Stimulated activated CD4-positive, alpha-beta T cell treated with anti-CD3 and anti-CD28 coated beads, Interleukin-1b, Interleukin-23, amount 100 ng/mL, for 24 hours (primary cell): ENCODE results near the gene KIF6.

ENCODE experiments used
- DNase-seq, 4 experiments: peaks; one replicate each; pipeline ENCODE4 v3.0.0-alpha.2; 2020; ENCODE audit warnings: low read depth in 4 of 4, low spot score in 1 of 4

Gene KIF6

GRCh38 chr6:39425346-39426072, 299.7 kb downstream of the KIF6 start:
- DNase-seq, result no peak

- DNase-seq, result no peak
These were observed 300.4 kb downstream of the KIF6 start for GRCh38 chr6:39424831-39425230.

GRCh38 chr6:39422238-39422637, 303.0 kb downstream of the KIF6 start:
- no peak for DNase-seq

- no peak for DNase-seq
These were observed 303.6 kb downstream of the KIF6 start for GRCh38 chr6:39421383-39422225.

DNA sequence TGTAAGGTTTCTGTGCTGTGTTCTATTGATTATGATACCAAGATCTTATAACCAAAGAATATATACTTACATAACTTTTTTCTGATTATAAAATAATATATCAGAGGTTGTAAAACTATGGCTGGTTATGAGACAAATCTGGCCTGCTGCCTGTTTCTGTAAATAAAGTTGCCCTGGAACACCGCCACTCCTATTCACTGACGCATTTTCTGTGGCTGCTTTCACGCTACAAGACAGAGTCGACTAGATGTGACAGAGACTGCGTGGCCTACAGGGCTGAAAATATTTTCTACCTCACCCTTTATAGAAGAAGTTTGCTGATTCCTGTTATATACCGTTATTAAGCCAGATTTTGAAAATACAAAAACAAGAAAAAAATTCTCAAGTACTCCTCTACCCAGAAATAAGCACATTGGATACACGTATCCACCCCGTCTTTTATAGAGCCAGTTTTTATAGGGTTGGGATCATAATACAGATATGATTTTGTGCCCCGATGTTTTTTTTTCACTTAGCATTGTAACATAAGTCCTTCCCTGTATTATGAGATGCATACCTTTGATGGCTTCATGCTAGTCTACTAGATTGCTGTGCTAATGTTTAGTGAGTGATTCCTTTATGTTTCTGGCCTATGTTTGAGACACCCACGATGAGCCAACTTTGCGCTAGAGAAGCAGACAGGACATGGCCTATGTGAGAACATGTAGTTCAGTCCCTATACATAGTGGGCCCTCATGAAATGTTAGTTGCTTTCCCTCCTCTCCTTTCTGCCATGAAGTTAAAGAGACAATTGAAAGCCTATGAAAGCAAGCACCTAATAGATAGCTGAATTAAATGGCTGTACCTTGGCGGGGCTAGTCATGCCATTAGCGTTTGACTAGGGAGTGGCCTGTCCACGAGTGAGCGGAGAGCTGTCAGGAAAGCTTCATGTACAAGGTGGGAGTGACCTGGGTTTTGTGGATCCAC, 304.6 kb downstream of the KIF6 start:
- no peak for DNase-seq

- DNase-seq, result no peak
These were observed 305.6 kb downstream of the KIF6 start for GRCh38 chr6:39419607-39420006.

DNA sequence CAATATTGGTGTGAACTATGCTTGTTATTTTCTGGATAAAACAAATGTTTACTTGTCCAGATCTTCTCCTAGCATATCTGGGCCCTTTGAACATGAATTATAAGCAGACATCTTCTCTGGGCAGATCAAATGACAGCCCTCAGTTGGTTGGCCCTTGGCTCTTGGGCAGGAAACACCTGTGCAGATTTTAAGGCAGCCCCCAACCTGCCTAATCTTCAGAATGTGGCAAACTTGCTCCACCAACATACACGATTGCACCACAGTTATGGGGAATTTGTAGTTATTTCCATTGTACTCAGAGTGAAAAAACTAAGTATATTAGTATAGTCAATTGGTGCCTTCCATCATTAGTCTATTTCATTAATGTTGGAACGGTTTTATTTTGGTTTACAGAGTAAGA, 307.8 kb downstream of the KIF6 start:
- DNase-seq, result no peak

DNA sequence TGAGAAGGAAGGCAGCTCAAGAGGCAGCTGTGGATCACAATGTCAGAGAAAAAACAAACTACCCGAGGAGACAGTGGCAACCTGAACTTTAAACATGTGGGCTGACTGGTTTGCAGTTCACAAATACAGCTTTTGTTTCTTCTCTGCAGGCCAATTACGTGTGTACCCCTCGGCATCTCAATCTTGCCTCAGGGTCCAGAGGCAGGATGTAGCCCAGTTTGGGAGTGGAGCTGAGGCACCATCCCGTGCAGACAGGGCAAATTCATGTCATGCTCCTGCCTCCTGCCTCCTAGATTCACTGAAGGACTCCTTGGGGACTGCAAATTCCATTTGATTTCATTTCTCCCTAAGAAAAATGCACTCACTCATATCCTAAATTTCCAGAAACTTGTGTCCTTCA, 308.5 kb downstream of the KIF6 start:
- no peak for DNase-seq

- DNase-seq, result no peak
These were observed 309.2 kb downstream of the KIF6 start for GRCh38 chr6:39416026-39416425.

GRCh38 chr6:39415482-39415881, 309.7 kb downstream of the KIF6 start:
- DNase-seq, result no peak

- no peak for DNase-seq
These were observed 313.7 kb downstream of the KIF6 start for GRCh38 chr6:39411465-39411864.

GRCh38 chr6:39411001-39411400, 314.2 kb downstream of the KIF6 start:
- no peak for DNase-seq

GRCh38 chr6:39409889-39410288, 315.3 kb downstream of the KIF6 start:
- no peak for DNase-seq

DNA sequence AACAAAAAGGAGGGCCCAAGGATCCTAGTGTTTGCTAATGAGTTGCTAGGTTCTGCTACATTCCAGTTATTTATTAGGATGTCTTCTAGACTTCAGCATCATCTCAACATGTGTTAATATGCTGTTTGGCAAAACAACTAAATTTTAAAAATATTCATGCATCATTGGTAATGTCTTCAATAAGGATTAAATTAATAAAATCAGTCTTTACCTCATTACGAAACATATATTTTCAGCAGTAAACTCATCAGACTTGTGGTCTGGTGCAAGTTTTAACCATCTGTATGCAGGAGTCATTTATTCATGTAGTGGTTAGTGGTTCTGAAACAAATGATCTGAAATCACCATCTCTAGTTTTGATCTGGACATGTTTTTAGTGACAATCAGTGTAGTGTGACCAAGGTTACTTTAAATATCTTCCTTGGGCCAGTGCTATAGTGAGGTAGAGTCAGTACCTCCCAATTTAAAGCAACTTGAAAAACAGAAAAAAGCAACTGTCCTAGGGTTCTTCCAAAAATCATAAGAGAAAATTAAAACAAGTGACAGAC, 317.7 kb downstream of the KIF6 start:
- no peak for DNase-seq

DNA sequence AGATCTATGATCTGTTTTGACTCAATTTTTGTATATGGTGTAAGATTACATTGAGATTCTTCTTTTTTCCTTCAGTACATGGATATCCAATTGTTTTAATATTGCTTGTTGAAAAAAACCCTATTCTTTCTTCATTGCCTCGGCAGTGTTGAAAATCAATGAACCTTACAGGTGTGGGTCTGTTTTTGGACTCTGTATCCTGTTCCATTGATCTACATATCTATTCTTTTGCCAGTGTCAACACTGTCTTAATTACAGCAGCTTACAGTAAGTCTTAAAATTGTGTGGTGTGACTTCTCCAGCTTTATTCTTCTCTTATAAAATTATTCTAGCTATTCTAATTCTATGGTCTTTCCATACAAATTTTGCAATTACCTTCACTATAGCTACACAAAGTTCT, 320.9 kb downstream of the KIF6 start:
- DNase-seq, result no peak

DNA sequence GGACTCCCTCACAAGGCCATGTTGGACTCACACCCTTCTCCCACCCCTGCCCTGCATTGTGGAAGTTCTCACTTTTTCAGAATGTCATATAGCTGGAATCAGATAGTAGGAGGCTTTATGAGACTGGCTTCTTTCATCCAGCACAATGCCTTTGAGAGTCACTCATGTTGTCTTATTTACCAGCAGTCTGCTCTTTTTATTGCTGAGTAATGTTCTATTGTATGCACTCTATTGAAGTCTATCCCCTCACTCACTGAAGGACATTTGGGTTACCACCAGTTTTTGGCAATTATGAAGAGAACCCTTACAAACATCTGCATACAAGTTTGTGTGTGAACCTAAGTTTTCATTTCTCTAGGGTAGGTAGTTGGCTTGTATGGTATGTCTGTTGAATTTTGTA, 321.9 kb downstream of the KIF6 start:
- DNase-seq, result no peak

GRCh38 chr6:39402239-39402751, 322.9 kb downstream of the KIF6 start:
- DNase-seq, result no peak

DNA sequence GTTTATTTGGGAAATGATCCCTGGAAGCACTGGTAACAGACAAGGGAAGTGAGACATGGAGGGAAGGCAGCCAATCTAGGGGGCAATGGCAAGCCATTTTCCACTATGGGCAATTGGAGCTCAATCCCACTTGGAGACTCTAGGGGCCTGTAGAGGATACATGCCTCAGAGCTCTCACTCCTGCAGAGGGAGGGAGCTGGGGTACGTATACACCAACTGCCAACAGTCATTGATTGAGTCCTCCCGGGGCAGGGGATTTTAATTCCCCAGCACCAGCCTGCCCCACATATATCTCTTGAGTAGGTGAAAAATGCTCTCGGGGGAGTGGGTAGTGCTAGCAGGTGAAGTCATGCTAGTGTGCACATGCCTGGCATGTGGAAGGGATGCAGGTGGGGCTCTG, 323.8 kb downstream of the KIF6 start:
- DNase-seq, result no peak

DNA sequence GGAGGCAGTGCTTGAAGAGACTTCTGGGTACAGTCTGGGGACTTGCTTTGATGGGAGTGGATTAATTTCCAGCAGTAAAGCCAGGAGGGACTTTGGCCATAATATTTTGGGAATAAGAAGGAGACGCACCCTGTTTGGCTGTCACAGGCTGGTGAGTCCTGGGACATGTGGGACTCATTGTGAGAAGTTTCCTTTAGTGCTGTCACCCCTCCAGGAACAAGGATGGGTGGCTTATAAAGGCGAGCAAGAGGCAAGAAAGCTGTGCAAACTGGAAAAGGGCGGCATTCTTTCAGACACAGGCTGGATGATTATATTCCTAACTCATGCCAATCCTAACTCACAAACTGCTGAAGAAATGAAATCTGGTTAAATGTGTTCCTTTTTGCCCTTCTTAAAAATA, 325.2 kb downstream of the KIF6 start:
- no peak for DNase-seq

- no peak for DNase-seq
These were observed 328.4 kb downstream of the KIF6 start for GRCh38 chr6:39396854-39397253.

GRCh38 chr6:39393075-39393474, 332.1 kb downstream of the KIF6 start:
- DNase-seq, result no peak
